ES-I3 (cell line): ENCODE data around the gene FRMD1.

Source experiments
- H3K36me3 ChIP-seq: 2 replicates; pipeline ENCODE4 v1.6.1; 2013; ENCODE audit warnings: mild to moderate bottlenecking, low read length, control low read depth, moderate library complexity; ENCODE audit not compliant: insufficient read depth
- H3K4me1 ChIP-seq: 2 replicates; pipeline ENCODE4 v1.6.1; 2013; ENCODE audit warnings: mild to moderate bottlenecking, control low read depth, low read length; ENCODE audit not compliant: insufficient read depth
- H3K9ac ChIP-seq: 2 replicates; pipeline ENCODE4 v1.6.1; 2013; ENCODE audit warnings: low read depth, mild to moderate bottlenecking, low read length, moderate library complexity
- H3K9me3 ChIP-seq: 2 replicates; pipeline ENCODE4 v1.6.1; 2013; ENCODE audit warnings: mild to moderate bottlenecking, low read length, moderate library complexity; ENCODE audit not compliant: control insufficient read depth, insufficient read depth

FRMD1 gene

DNA sequence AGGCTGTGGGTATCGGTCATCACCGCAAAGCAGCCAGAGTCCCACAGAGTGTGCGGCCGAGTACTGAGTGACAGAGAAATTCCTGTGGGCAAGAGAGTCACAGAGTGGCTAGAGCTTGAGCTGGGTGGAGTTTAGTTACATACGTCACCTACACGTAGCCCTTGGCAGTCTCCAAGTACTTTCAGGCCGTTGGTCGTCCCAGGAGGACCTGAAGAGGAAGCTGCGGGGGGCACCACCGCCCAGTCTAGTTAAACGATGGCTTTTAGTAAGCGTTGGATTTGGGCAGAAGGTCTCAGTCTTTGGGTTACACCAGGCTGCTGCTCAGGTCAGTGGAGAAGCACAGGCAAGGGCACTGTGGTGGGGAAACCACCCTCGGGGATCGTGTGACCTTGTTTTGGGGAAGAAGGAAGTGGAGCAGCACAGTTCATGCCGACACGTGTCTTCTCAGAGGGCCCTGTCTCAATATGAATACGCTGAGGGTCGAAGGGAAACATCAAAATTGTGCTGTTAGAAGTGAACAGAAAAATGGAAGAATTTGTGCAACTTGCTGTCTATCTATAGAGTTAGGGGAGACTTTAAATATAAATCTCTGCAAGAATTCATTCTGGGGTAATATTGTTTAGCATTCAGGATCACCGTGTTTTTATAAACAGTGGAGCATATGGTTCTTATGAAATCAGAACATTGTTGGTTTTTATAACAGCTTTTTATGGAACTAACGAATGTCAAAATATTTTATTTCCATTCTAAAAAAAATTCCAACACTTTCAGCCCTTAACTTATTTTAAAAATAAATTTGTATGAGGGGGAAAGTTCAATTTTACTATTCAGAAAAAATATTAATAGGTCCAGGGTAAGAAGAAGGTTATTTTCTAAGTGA lies 52.9 kb downstream of the FRMD1 start:
- H3K9me3 ChIP-seq, result no peaks in the 10 kb centered on the region
- H3K36me3 ChIP-seq, result no peaks in the 10 kb centered on the region
- no peak overlapping the region for H3K9ac ChIP-seq
- H3K4me1 ChIP-seq, result peaks cover 1% of the 10 kb centered on the region; the same call in 1 of the 2 replicates

DNA sequence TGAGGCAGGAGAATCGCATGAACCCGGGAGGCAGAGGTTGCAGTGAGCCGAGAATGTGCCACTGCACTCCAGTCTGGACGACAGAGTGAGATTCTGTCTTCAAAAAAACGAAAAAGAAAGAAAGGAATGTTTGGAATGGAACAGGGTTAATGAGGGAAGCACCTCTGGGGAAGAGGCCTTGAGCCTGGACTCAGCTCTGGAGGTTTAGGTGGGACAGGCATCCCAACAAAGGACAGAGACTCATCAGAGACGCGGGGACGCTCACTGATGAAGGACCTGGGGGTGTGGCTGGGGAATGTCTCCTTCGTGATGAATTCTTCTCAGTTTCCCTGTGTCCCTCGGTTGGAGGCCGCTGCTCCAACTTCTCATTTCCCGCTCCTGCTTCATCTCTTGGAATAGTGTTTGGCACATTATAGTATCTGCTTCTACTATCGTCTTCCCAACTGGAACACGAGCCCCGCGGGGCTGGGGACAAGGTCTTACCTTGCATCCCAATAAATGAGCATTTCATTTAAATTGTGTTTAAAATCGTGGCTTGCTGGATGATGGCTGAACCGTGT lies 54.0 kb downstream of the FRMD1 start:
- H3K36me3 ChIP-seq, result no peaks in the 10 kb centered on the region
- no peaks in the 10 kb centered on the region for H3K9me3 ChIP-seq
- H3K9ac ChIP-seq, result no peak overlapping the region
- no peaks in the 10 kb centered on the region for H3K4me1 ChIP-seq

- H3K9ac ChIP-seq, result no peak overlapping the region
- H3K9me3 ChIP-seq, result no peaks in the 10 kb centered on the region
- no peaks in the 10 kb centered on the region for H3K4me1 ChIP-seq
- H3K36me3 ChIP-seq, result no peaks in the 10 kb centered on the region
Measured at GRCh38 chr6:168022488-168023321, 56.3 kb downstream of the FRMD1 start.

- Histone ChIP-seq H3K36me3 (no peaks in the 10 kb centered on the region), H3K9me3 (no peaks in the 10 kb centered on the region), H3K9ac (no peak overlapping the region), H3K4me1 (peaks cover 6% of the 10 kb centered on the region; the same call in 1 of the 2 replicates)
Measured at GRCh38 chr6:168021581-168021980, 57.4 kb downstream of the FRMD1 start.

GRCh38 chr6:168020242-168020641 lies 58.8 kb downstream of the FRMD1 start:
- peaks cover 9% of the 10 kb centered on the region; the same call in 1 of the 2 replicates for H3K4me1 ChIP-seq
- no peaks in the 10 kb centered on the region for H3K9me3 ChIP-seq
- H3K9ac ChIP-seq, result no peak overlapping the region
- H3K36me3 ChIP-seq, result no peaks in the 10 kb centered on the region

- Histone ChIP-seq H3K36me3 (no peaks in the 10 kb centered on the region), H3K4me1 (peaks cover 9% of the 10 kb centered on the region; the same call in 1 of the 2 replicates), H3K9me3 (no peaks in the 10 kb centered on the region), H3K9ac (no peak overlapping the region)
Measured at GRCh38 chr6:168018664-168019063, 60.3 kb downstream of the FRMD1 start.

- Histone ChIP-seq H3K9me3 (no peaks in the 10 kb centered on the region), H3K4me1 (peaks cover 9% of the 10 kb centered on the region; the same call in 1 of the 2 replicates), H3K9ac (no peak overlapping the region), H3K36me3 (no peaks in the 10 kb centered on the region)
Measured at GRCh38 chr6:168017629-168018028, 61.4 kb downstream of the FRMD1 start.

DNA sequence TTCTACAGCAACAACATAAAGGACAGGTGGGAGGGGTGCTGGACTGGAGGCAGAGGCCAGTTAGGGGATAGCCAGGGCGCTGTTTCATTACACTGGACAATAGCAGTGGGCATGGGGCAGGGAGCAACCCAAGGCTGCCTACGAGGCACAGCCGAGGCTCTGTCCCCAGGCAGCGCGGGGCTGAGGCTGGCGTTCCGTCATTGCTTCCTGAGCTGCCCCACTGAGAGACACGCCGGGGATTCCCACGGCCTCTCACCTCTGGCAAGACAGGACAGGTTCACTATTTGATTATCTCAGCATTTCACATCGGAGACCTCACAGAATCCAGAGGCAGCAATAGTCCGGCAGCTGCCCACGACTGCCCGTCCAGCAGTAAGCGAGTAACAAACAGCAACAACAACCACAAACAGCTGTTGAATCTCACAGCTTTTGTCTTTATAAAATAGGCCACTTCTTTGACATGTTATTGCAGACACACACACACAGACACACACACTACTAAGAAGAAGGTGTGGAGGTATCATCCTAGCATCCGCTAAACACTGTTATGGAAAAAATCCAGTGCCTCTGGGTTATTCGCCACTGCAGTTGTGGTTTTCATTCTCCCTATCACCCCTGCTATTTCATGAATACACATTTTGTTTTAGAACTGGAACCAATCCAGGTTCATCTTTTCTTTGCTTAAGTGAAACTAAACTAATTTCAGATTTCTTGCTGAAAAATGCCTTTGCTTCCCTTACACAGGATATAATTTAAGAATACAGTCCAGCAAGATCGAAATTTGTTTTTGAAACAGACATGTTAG lies 62.1 kb downstream of the FRMD1 start:
- Histone ChIP-seq H3K4me1 (peaks cover 9% of the 10 kb centered on the region; the same call in 1 of the 2 replicates), H3K9ac (no peak overlapping the region), H3K36me3 (no peaks in the 10 kb centered on the region), H3K9me3 (no peaks in the 10 kb centered on the region; the same call in 1 of the 2 replicates)

DNA sequence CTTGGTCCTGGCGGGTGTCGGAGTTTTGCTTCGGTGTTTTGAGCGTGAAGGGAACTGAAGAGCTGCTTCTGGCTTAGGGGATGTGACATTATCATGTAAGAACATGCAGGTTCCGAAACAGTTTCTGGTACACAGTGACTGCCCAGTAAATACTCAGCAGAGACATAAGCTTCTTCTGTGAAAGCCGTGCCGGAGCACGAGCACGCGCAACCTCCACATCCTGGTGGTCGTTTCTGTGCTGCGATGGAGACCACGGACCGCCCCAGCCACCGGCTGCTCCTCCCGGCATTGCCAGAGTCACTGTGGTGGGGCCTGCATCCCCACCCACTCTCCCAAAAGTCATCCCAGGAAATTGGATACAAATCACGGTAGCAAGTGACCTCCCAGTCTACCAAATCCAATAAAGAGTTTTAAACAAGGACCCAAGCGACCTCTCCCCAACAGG lies 62.8 kb downstream of the FRMD1 start:
- peaks cover 5% of the 10 kb centered on the region; the same call in 1 of the 2 replicates for H3K9me3 ChIP-seq
- H3K36me3 ChIP-seq, result no peaks in the 10 kb centered on the region
- H3K9ac ChIP-seq, result no peak overlapping the region
- peaks cover 9% of the 10 kb centered on the region; the same call in 1 of the 2 replicates for H3K4me1 ChIP-seq

- peaks cover 6% of the 10 kb centered on the region; the same call in 1 of the 2 replicates for H3K9me3 ChIP-seq
- peaks cover 9% of the 10 kb centered on the region; the same call in 1 of the 2 replicates for H3K4me1 ChIP-seq
- no peaks in the 10 kb centered on the region for H3K36me3 ChIP-seq
- H3K9ac ChIP-seq, result no peak overlapping the region
Measured at GRCh38 chr6:168015482-168016175, 63.4 kb downstream of the FRMD1 start.

DNA sequence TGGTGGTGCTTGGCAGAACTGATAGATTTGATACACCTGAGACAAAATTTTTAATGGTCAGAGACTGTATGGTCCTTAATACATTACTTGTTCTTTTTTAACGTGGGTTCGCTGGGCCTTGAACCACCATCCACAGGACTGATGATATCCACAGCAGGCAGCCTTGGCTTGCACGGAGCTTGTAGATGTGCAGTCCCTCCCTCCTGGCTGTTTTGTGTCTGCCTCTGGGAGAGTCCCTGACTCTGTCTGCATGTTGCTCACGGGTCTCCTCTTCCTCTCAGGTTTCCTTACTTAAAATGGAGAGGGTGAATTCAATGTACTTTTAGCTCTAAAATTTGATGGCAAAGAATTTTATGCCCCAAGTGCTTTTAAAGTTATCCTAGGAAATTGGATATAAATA lies 64.0 kb downstream of the FRMD1 start:
- Histone ChIP-seq H3K36me3 (no peaks in the 10 kb centered on the region), H3K9ac (no peak overlapping the region), H3K4me1 (peaks cover 9% of the 10 kb centered on the region; the same call in 1 of the 2 replicates), H3K9me3 (peaks cover 8% of the 10 kb centered on the region; the same call in 1 of the 2 replicates)

DNA sequence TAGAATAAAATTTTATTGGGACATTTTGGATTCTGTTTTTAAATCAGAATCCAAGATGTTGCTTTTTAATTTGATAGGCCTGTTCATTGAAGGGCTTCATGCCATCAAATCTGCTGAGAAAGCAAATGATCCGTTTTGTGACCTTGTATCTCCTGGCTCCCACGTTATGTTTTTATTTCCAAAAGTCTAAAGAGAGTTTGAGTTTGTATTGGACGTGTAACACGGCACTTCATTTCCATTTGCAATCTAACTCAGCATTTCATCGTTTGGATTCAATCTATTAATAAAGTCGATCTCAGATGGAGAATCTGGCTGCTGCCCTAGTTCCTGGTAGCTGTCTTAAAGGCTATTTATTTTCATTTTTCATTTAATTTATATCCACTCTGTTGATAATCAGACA lies 64.6 kb downstream of the FRMD1 start:
- Histone ChIP-seq H3K4me1 (peaks cover 9% of the 10 kb centered on the region; the same call in 1 of the 2 replicates), H3K36me3 (no peaks in the 10 kb centered on the region), H3K9ac (no peak overlapping the region), H3K9me3 (peaks cover 8% of the 10 kb centered on the region; the same call in 1 of the 2 replicates)
